ENCODE data around the gene TNFRSF25. TPM values are rescaled to one million over a fixed set of nuclear protein-coding genes. Genes with fewer than 3 reads are reported as not detected.
"Not testable (repeated sequence)": the region's sequence is repeated elsewhere in the genome, so short reads cannot be mapped to it uniquely, and the experiment has no call there.

The TNFRSF25 gene
- total RNA-seq, 1 donor from 2014 or later = 11.4 TPM

DNA sequence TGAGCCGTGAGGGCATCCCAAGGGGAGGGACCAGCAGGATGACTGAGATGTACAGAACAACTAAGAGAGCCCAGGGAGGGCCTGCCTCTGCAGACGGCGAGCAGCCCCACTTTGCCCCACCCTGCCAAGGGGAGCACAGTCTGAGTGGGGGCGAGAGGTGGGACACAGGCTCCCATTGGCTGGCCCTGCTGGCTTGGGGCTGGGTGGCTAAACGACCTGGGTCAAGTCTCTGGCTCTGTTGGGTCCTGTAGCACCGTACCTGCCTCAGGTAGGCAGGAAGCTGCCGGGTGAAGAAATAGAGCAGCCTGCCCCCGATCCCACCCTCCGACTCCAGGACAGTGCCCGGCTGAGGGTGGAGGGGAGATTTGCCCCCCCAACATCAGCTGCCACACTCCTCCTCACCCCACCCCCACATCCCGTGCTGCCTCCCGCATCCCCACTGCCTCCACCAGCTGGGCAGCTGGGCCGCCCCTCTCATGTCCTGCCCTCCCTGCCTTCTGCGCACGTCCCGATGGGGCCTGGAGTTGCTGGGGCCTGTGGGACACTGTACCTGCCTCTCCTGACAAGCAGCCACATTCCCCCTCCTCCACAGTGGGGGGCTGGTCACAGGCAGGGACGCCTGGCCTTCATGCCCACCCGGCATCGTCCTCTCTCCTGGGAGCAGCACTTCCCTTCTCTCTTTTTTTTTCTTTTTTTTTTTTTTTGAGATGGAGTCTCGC lies 38.1 kb upstream of the TNFRSF25 start:
- no peak for DNase-seq (ENCODE audit: missing footprints)
- no peak for ATAC-seq
- intact Hi-C loops (cut with DNase I) = no loop called here

DNA sequence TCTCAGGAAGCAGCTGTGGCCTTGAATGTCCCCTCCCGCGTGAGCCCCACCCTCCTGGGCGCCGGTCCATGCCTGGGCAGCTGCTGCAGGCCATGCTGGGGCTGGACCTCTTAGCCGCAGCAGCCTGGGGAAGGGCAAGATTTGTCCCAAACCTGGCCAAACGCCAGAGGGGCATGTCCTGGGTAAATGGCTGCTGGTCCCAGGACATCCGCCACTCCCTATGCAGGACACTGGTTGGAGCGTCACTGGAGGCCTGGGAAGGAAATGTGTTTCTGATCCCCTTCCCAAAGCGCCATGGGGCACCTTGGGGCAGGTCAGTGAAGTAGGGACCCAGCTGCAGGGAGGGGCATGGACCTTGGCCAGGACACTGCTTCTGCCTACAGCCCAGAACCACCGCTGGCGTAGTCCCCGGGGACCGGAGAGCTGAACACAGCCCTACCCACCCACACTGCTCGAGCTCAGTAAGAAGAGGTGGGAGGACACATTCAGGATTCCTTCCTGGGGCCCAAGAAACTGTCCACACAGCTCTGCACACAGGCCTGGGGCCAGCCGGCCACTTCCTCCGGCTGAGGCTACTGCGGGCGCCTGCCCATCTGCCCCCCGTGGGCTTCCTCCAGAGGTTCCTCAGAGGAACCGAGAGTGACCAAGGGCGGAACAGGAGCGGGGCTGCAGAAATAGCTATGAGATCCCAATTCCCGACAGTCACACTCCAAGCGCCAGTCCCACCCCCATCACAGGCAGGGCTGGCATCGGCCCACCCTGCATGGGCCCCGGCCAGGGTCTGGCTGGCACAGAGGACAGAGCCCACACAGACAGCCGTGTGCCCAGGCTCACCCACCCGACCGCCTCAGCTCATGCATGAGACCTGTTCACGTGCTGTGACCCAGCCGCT lies 36.3 kb upstream of the TNFRSF25 start:
- ATAC-seq (peak; percentile 73), DNase-seq (ENCODE audit: missing footprints) (peak; percentile 93)
- intact Hi-C loops (cut with DNase I) = no loop called here

DNA sequence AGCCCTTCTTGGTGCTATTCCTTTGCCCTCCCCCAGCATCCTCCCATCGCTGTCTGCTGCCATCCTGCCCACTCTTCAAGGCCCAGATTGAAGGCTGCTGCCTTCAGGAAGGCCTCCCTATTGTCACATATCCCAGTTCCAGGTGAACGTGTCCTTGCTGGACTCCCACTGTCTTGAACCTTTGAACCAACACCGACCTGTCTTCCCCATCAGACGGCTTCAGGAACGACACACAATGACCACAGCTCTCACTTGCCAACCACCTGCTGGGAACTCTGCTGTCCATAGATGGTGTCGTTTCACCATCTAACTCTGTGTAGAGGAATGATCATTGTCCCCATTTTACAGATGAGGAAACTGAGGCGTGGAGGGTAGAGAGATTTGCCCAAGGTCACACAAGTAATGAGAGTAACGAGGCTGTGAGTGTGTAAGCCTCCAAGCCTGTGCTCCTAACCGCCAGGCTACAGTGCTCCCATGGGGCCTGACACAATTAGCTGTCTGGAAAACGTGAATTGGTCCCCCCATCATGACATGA lies 35.4 kb upstream of the TNFRSF25 start:
- no peak for DNase-seq (ENCODE audit: missing footprints)
- intact Hi-C loops (cut with DNase I) = no loop called here
- ATAC-seq = no peak

DNA sequence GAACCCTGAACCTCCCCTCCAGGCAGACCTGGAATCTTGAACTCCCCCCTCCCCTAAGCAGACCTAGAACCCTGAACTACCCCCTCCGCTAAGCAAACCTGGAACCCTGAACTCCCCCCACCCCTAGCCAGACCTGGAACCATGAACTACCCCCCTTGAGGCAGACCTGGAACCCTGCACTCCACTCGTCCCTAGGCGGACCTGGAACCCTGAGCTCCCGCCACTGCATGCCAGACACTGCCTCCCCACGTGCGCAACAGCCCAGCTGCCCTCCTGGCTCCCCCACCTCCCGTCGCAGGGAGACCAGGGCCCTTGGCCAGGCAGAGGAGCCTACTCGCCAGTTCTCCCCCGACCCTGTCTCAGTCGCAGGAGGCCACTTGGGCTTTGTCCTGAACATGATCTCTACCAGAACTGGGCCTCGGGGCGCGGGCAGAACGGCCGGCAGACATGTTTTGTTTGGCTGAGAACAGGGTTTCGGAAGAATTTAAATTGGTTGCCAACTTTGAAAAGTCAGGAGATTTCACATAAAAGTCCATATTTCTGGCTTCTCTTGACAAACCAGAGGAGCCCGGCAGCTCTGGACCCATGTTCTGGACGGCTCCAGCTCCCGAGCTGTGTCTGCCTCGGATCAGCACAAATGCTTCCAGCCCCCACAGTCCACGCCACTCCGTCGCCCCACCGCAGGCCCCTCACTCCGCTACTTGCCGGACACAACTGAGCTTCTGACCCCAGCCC lies 34.7 kb upstream of the TNFRSF25 start:
- no peak for ATAC-seq
- intact Hi-C loops (cut with DNase I) = no loop called here
- no peak for DNase-seq (ENCODE audit: missing footprints)

DNA sequence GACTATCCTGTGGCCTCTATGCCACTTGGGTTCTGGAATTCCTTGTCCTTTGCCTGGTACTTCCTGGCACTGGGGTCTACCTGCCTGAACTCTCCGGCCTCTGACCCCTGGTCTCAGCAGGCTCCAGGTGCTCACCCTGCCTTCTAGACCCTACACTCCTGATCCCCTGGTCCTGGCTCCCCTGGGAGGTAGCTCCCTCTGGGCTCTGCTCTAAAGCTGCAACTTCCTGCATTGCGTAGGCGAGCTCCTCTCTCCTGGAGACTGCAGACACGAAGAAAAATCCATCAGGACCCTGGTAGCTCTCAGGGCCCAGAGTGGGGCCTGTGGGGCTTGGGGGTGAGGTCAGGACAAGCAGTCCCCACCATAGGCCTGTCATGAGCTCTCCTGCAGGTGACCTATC lies 33.3 kb upstream of the TNFRSF25 start:
- ATAC-seq (no peak), DNase-seq (ENCODE audit: missing footprints) (no peak)
- intact Hi-C loops (cut with DNase I) = no loop called here

DNA sequence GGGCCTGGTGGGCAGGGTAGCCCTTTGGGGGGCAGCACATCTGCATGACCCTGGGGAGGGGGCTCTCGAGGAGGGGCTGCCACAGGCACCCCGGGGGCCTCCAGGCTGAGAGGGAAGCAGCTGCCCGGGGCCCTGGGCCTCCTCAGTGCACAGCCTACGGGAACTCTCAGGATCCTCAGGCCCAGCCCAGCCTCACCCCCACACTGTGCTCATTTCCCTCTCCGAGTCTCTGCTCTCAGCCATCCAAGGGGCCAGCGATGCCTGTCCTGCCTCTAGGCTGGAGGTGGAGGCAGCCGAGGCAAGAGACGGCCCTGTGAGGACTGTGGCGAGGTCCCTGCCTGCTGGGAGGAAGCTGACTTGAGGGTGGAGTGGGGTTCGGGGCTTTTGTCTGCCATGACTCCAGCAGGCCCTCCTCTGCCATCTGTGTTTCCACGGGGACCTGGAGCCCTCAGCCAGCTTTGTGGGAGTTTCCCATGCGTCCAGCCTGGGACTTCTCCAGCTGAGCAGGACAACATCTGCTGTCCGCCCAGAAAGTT lies 32.7 kb upstream of the TNFRSF25 start:
- DNase-seq (ENCODE audit: missing footprints) = no peak
- intact Hi-C loops (cut with DNase I) = no loop called here
- ATAC-seq = no peak

DNA sequence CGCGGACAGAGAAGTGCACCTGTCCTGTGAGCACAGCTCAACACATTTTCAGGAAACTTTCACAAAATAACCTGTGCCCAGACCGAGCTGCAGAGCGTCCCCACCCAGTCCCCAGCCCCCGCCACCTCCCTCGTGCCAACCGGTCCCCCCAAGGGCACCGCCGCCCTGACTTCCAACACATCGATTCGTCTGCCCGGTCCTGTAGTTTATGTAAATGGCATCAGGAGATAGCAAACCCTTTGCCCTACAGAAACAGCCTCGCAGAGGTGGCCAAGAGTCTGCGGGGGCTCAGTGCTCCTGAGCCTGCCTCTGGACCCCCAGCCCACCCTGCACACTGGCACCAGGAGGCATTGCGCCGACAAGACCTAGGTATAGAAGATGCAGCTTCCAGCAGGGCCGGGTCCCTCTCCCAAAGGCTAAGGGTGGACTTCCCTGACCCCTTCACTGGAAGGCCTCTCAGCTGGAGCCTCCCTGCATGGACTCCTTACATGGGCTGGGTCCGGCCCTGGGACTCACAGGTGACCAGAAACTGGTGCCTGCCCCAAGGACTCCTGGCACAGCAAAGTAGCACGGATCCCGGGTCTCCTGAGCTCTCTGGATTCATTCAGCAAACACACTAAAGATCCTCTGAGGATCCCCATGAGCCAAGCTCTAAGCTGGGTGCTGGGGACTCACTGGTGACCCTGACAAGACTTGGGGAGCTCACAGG lies 32.0 kb upstream of the TNFRSF25 start:
- no peak for ATAC-seq
- no peak for DNase-seq (ENCODE audit: missing footprints)
- intact Hi-C loops (cut with DNase I) = no loop called here

DNA sequence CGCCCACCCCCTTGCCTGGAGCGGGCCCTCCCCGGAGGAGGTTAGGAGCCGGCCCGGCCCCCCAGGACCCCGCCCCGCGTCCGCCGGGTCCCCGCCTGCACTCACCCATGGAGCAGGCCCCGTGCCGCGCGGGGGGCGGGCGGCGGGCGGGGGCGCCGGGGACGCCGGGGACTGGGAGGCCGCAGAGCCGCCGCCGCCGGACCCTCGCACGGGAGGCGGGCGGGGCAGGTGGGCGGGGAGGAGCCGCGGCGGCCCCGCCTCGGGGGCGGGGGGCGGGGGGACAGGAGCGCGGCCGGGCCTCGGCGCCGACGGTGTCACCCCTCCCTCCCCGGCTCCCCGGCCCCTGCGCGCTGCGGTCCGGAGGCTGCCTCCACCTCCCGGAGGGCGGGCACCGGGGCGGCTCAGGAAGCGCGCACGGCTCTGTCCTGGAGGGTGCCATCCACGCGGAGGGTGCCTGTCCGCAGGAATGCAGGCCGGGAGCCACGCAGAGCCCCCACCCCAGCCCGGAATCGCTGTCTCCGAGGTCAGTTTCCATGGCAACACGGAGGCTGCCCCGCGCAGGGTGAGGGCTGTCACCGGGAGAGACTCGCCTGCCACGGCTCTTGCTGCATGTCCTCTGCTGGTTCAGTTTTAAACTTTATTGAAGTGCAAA lies 31.4 kb upstream of the TNFRSF25 start:
- ATAC-seq (peak; percentile 66), DNase-seq (ENCODE audit: missing footprints) (peak; percentile 84)

DNA sequence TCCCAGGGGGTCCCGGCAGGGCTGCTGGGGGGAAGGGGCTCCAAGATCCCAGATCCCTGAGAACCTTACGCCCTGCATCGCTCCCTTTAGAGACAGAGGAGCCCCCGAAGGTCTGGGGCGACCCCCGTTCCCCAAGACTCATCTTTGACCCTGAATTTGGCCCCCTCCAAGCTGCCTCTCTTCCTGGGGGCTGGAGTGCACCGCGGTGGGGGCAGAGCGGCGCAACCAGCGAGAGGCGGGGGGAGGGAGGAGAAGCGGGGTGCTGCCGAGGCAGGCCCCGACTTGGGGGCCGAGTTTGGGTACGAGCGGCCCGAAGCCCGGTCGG lies 30.9 kb upstream of the TNFRSF25 start:
- intact Hi-C loops (cut with DNase I) = no loop called here
- no peak for DNase-seq (ENCODE audit: missing footprints)
- ATAC-seq = no peak

More for the DNA sequence above, 31.4 kb upstream of the TNFRSF25 start:
- intact Hi-C loops (cut with DNase I) = no loop called here

DNA sequence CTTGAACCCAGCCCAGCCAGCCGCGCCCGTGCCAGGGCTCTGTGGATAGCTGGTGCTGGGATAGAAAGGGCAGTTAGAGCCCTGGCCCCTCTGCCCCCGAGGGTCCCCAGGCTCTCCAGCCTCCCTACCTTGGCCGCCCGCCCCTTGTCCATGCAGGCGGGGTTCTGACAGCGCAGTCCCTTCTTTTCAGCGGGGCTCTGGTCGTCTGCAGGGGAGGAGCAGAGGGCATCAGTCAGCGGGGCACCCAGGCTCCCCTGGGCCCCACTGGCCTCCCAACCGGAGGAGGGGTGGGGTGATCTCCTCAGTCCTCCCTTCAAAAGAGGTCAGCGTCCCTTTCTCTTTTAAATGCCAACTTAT lies 30.4 kb upstream of the TNFRSF25 start:
- no peak for DNase-seq (ENCODE audit: missing footprints)
- intact Hi-C loops (cut with DNase I) = no loop called here
- ATAC-seq = no peak

DNA sequence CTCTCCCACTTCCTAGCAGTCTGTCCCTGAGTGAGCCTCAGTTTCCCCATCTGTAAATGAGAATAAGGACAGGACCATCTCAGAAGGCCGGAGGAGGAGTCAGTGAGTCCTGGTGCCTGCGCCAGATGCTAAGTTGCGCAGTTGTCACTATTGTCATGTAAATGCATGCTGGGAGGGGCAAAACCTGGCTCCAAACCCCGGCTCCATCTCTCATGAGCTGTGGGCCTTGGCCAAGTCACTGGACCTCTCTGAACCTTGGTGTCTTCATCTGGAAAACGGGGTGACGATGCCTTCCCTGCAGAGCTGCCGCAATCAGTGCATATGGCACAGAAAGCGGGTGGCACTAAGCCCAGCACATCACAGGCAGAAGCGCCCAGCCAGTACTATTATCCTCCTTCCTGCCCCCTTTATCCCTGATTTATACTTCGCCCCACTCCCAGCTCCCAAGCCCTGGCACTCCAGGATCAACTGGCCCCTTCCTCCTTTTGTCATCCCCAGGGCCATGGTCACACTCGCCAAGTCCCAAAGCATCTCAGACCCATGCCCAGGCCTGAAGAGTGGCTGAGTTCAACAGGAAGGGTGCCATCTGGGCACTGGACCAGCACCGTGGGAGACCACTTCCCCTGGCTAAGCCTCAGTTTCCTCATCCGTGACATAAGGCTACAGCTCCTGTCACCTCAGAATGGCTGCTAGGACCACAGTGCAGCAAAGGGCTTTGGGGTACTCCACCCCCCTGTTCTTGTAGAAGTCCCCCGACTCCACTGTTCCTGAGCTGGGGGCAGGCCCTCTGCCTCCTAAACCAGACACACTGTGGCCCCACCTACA lies 29.8 kb upstream of the TNFRSF25 start:
- no peak for DNase-seq (ENCODE audit: missing footprints)
- intact Hi-C loops (cut with DNase I) = no loop called here
- no peak for ATAC-seq

DNA sequence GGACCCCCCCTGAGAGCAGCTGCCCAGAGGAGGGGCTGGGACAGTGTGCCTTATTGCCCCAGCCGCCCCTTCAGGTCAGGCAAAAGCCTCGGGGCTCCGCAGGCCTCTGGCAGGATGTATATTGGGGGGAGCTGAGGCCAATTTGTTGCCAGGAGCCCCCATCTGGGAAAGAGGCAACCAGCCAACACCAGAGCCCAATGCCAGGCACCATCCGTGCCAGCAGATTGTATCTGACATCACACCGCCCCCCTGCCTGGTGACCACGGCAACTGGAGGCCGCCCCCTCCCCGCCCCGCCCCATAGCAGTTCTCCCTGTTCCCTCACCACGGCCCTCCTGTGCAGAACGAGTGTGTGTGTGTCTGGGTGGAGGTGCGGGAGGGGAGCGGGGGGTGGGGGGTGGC lies 29.1 kb upstream of the TNFRSF25 start:
- intact Hi-C loops (cut with DNase I) = no loop called here
- no peak for ATAC-seq
- DNase-seq (ENCODE audit: missing footprints) = no peak

DNA sequence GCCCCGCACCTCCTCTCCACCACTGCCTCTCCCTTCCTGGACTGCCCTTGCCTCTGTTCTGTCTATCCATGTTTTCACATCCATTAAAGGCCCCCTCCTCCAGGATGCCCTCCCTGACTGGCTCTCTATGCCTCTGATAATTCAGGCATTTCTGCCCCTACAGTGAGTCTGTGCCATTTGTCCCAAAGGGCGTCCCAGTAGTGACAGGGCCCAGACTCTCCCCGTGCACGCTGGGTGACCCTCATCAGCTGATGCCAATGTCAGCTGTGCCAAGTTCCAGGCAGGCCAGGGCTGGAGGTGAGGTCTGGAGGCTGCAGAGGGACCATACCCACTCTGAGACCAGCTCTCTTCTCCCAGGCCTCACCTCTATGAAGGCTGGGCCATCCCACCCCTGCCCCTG lies 28.7 kb upstream of the TNFRSF25 start:
- intact Hi-C loops (cut with DNase I) = no loop called here
- DNase-seq (ENCODE audit: missing footprints) = no peak
- ATAC-seq = peak; percentile 45

DNA sequence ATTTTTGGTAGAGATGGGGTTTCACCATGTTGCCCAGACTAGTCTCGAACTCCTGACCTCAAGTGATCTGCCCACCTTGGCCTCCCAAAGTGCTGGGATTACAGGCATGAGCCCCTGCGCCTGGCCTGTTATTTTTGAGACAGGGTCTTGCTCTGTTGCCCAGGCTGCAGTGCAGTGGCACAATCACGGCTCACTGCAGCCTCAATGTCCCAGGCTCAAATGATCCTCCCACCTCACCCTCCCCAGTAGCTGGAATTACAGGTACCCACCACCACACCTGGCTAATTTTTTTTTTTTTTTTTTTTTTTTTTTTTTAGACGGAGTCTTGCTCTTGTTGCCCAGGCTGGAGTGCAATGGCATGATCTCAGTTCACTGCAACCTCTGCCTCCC lies 27.9 kb upstream of the TNFRSF25 start:
- ATAC-seq; DNase-seq (ENCODE audit: missing footprints); intact Hi-C loops (cut with DNase I): not testable (repeated sequence)

DNA sequence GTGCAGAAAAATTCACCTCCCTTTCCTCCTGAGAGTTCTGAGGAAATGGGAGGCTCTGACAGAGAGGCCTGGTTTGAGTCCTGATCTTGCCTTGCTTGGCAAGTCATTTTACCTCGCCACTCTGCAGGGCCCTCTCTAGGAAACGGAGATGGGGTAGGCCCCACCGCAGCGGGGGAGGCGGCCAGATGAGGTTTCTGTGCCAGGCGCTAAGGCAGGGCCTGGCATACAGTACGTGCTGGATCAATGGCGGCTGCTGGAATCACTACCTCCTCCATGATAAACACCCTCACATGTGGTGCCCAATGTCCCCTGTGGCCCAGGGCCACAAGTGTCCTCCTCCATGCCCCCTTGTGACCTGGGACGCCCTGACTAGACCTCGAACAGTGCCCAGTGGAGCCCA lies 26.0 kb upstream of the TNFRSF25 start:
- DNase-seq (ENCODE audit: missing footprints) (no peak), ATAC-seq (no peak)
- intact Hi-C loops (cut with DNase I) = no loop called here

DNA sequence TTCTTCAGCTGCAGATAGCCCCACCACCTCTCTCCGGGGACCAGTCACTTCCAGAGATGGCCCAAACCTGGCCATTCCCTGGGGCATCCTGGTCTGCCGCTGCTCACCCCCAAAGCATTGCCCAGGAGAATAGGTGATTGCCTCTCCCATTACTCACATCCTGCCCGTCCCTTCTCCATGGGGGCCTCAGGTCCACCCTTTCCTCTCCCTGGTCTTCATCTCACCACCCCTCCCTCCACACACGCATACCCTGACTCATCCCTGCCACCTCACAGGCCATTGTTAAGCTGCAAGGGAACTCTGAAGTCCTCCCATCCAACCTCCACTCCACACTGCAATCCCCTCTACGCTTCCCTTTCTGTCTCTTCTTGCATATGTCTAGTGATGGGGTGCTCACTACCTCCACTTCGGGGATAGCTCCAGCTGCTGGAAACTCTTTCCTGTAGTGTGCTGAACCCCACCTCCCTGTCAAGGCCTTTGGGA lies 25.5 kb upstream of the TNFRSF25 start, which contains the start of gene PLEKHG5:
TSS of gene PLEKHG5 (minus strand) at position 188 of the 483 bp plus-strand sequence. CDS start 14,096 bp downstream, outside the sequence.
- intact Hi-C loops (cut with DNase I) = no loop called here
- DNase-seq (ENCODE audit: missing footprints) = no peak
- ATAC-seq = no peak

DNA sequence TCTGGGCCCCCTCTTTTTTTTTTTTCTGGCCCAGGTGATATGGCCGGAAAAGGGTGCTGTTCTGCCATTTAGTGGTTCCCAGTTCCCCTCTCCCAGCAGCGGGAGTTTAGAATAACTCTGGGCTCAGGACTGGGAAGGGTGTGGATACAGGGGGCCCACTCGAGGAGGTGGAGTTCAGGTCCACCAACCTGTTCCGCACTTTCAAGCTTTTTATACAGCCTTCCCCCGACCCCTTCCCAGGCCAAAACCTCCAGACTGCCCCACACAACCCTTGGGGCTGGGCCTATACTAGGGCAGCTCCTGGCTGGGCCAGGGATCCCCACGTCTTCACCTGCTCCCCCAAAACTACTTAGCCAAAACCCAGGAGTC lies 25.1 kb upstream of the TNFRSF25 start:
- no peak for ATAC-seq
- no peak for DNase-seq (ENCODE audit: missing footprints)
- intact Hi-C loops (cut with DNase I) = no loop called here

All from Right ventricle myocardium inferior (tissue), 1 donor.